HepG2 (cell line): Measurements from ENCODE around the gene HMCN2. TPM values are rescaled to one million over a fixed set of nuclear protein-coding genes. Genes with fewer than 3 reads are reported as not detected.

Source experiments
- ARID3A ChIP-seq: IDR thresholded peaks from 2 replicates; pipeline ENCODE4 v1.6.1; 2012; ENCODE audit warnings: low read depth, low read length, improper control_type of control experiment
- EP300 ChIP-seq, 3 experiments: sonication (generic) in 1 of 3; formaldehyde crosslinking in 1 of 3; IDR thresholded peaks; 2 replicates each; pipeline versions ENCODE4 v1.5.1 to v1.6.1; 2011 to 2020; ENCODE audit warnings: low read depth in 2 of 3, low read length in 2 of 3, borderline replicate concordance in 1 of 3, improper control_type of control experiment in 1 of 3, mild to moderate bottlenecking in 1 of 3, missing genetic modification reagents in 1 of 3, moderate library complexity in 1 of 3
- MYNN ChIP-seq: sonication (generic); formaldehyde crosslinking; IDR thresholded peaks from 2 replicates; pipeline ENCODE4 v1.4.0; 2020; ENCODE audit warnings: mild to moderate bottlenecking, low read depth, missing genetic modification reagents
- NONO ChIP-seq, 2 experiments: fragments of 450-650 bp in 1 of 2; sonication (generic) in 1 of 2; formaldehyde crosslinking in 1 of 2; IDR thresholded peaks in 1 of 2; conservative IDR thresholded peaks in 1 of 2; 2 replicates each; pipeline versions ENCODE4 v1.6.1 to v1.8.0; 2017 to 2022; ENCODE audit warnings: mild to moderate bottlenecking in 1 of 2, missing genetic modification reagents in 1 of 2, moderate library complexity in 1 of 2
- RERE ChIP-seq: IDR thresholded peaks from 2 replicates; pipeline ENCODE4 v1.6.1; 2016; ENCODE audit warnings: low read depth, missing genetic modification reagents, missing compliant biosample characterization
- RNF219 ChIP-seq: sonication (generic); formaldehyde crosslinking; IDR thresholded peaks from 2 replicates; pipeline ENCODE4 v1.5.0; 2020; ENCODE audit warnings: mild to moderate bottlenecking, missing genetic modification reagents
- ZNF276 ChIP-seq: sonication (generic); formaldehyde crosslinking; IDR thresholded peaks from 2 replicates; pipeline ENCODE4 v1.4.0; 2020; ENCODE audit warnings: mild to moderate bottlenecking, low read depth, missing genetic modification reagents
- ZNF329 ChIP-seq: sonication (generic); formaldehyde crosslinking; IDR thresholded peaks from 2 replicates; pipeline ENCODE4 v1.9.0; 2021; ENCODE audit warnings: low read depth, mild to moderate bottlenecking, missing genetic modification reagents
- polyA plus RNA-seq, 8 experiments: library from polyadenylated mRNA; depleted of rRNA in 3 of 8; stranded (reverse) in 7 of 8; unstranded in 1 of 8; fragments of >200 nt; fragmentation: Illumina TruSeq in 4 of 8; extraction: Trizol in 4 of 8; gene quantifications; 2 replicates each; pipeline versions ENCODE4 v1.2.1 to v1.2.3, GENCODE V29; 2011 to 2016; ENCODE audit warnings: low read depth in 4 of 8, missing spikeins in 1 of 8, mixed read lengths in 1 of 8; ENCODE audit not compliant: insufficient read depth in 1 of 8
- total RNA-seq, 5 experiments: library from RNA; depleted of rRNA; stranded (reverse); fragments of >200 nt; fragmentation: Illumina TruSeq; extraction: Trizol; gene quantifications; 2 replicates each; pipeline ENCODE4 v1.2.3, GENCODE V29; 2016; ENCODE audit warnings: low read depth in 1 of 5

HMCN2 gene
- total and polyA plus RNA-seq, 2 of the 13 experiments (the other 11 are each of a cell fraction or from before 2014, with no cell fraction given), result 0.09 TPM; not detected in 1

GRCh38 chr9:130271473-130271872 is 5.9 kb downstream of the HMCN2 start (continued):
- TF ChIP-seq ARID3A, result no peak
- no peak for TF ChIP-seq NONO (IDR thresholded peaks at IDR 0.05)
- TF ChIP-seq NONO (CRISPR knock-in tag; conservative IDR thresholded peaks at IDR 0.05), result no peak
- TF ChIP-seq EP300 (IDR thresholded peaks at IDR 0.05; ENCODE audit: low read depth in 2 of 2, low read length in 2 of 2), result no peak
- no peak for TF ChIP-seq EP300 (CRISPR knock-in tag; IDR thresholded peaks at IDR 0.05; ENCODE audit: borderline replicate concordance)
- TF ChIP-seq MYNN (CRISPR knock-in tag), result no peak
- no peak for TF ChIP-seq RNF219 (CRISPR knock-in tag)
- no peak for TF ChIP-seq RERE (CRISPR knock-in tag)
- no peak for TF ChIP-seq ZNF329
- no peak for TF ChIP-seq ZNF276
